Transverse colon (tissue), 4 donors: ENCODE data around the gene ZMIZ1. TPM values are rescaled to one million over a fixed set of nuclear protein-coding genes. Genes with fewer than 3 reads are reported as not detected.

ENCODE experiments used
- DNase-seq: peaks from one replicate; pipeline ENCODE4 v3.0.0-alpha.2; 2019
- H3K27ac ChIP-seq, 4 donors: fragments of 200-600 bp; sonication (generic); 2 replicates each; pipeline ENCODE4 v1.5.1; 2016 to 2018; ENCODE audit warnings: inconsistent platforms in 4 of 4
- H3K27me3 ChIP-seq: fragments of 200-600 bp; sonication (generic); 2 replicates; pipeline ENCODE4 v1.5.1; 2017; ENCODE audit warnings: inconsistent platforms
- H3K36me3 ChIP-seq, 4 donors: fragments of 200-600 bp; sonication (generic); 2 replicates each; pipeline ENCODE4 v1.5.1; 2017 to 2019; ENCODE audit warnings: inconsistent platforms in 4 of 4
- H3K4me1 ChIP-seq, 4 donors: fragments of 200-600 bp; sonication (generic); 2 replicates each; pipeline ENCODE4 v1.5.1; 2017 to 2020; ENCODE audit warnings: inconsistent platforms in 4 of 4
- H3K4me3 ChIP-seq, 4 donors: fragments of 200-600 bp; sonication (generic); 1 replicate in 1 of 4; 2 replicates in 3 of 4; pipeline versions ENCODE4 v1.5.1 to v1.6.1; 2017 to 2019; ENCODE audit warnings: inconsistent platforms in 4 of 4
- H3K9me3 ChIP-seq, 2 donors: fragments of 200-600 bp; sonication (generic); 2 replicates each; pipeline ENCODE4 v1.5.1; 2017 to 2019; ENCODE audit warnings: inconsistent platforms in 2 of 2
- EP300 ChIP-seq: sonication (generic); formaldehyde crosslinking; IDR thresholded peaks from one replicate; pipeline ENCODE4 v1.6.1; 2017; ENCODE audit warnings: antibody characterized with exemption, low read depth
- POLR2A ChIP-seq: fragments of 450-650 bp; IDR thresholded peaks from one replicate; pipeline ENCODE4 v1.6.1; 2016; ENCODE audit warnings: antibody characterized with exemption, mild to moderate bottlenecking, moderate library complexity
- POLR2AphosphoS5 ChIP-seq, 3 donors: sonication (generic); formaldehyde crosslinking; IDR thresholded peaks; one replicate each; pipeline ENCODE4 v1.6.1; 2016; ENCODE audit warnings: antibody characterized with exemption in 3 of 3
- WGBS, 2 donors: methylation state at CpG; one replicate each; pipeline ENCODE4 v1.1.5; 2018; ENCODE audit warnings: low coverage in 1 of 2; 5-methylcytosine and 5-hydroxymethylcytosine counted together
- in situ Hi-C, 4 donors: fragments of 200-750 bp; cut with MboI; loops; one replicate each; pipeline versions ENCODE4 v1.15.0 to v1.15.1; 2017; ENCODE audit warnings: low sequenced_read_pairs in 3 of 4, low pct_ligation_motif_present in 1 of 4, low pct_unique_long_range_greater_than_20kb in 1 of 4
- intact Hi-C: fragments of 100-400 bp; cut with DNase I; formaldehyde crosslinking; loops from one replicate; pipeline ENCODE4 v1.15.1; 2023; ENCODE audit warnings: low total_unique reads
- total RNA-seq, 4 donors: library from RNA; depleted of rRNA; stranded (reverse); fragments of >200 nt; gene quantifications; one replicate each; pipeline ENCODE4 v1.1.0, GENCODE V29; 2016
- TF ChIP-seq, protein P1 (sequence below), 5 experiments: fragments of 200-600 bp in 3 of 5; fragments of 450-650 bp in 2 of 5; sonication (generic) in 3 of 5; IDR thresholded peaks; 1 replicate in 2 of 5; 2 replicates in 3 of 5; pipeline ENCODE4 v1.5.1; 2016 to 2017; ENCODE audit warnings: antibody characterized with exemption in 5 of 5, inconsistent platforms in 3 of 5, mild to moderate bottlenecking in 2 of 5, moderate library complexity in 1 of 5

Gene ZMIZ1
- total RNA-seq, 4 donors from 2014 or later = 32.0 to 108 (median 63.0) TPM

DNA sequence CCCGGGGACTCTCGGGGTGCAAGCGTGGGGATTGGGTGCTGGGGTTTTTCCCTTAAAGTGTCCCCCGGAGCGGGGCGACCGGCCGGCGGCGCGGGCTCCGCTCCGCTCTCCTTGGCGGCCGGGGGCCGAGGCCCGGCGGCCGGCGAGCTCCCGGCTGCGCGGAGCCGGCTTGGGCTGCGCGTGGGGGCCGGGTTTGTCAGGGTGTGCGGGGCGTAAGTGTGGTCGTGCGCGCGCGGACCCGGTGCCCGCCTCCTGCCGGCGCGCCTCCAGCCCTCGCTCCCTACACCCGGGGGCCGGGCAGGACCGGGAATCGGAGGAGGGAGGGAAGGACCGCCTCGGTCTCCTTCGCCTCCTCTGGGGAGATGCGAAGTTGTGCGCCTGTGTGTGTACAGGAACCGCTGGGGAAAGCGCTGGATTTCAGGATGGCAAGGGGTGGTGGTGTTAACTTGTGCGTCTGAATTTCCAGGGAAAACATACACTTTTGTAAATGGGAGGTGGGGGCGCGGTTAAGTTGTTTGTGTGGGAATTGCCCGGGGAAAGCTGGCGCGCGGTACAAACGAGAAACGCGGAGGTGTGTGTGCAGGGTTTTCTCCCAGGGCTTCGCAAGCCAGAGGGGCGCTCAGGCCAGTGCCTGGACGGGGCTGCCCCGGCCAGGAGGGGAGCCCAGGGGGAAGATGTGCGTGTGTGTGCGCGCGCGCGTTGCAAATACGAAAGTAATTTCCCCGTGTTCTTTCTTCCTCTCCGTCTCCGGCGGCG lies 737 bp downstream of the ZMIZ1 start:
- no peaks in the 10 kb centered on the region for H3K9me3 ChIP-seq
- peak overlapping the region; percentile 64 to 97 (median 86) for H3K4me3 ChIP-seq
- TF ChIP-seq POLR2A (peak; percentile 40), EP300 (no peak)
- in situ Hi-C loops (loop anchor here in 1 of 4 donors (10.0 kb wide), 1 partner anchor 125 kb away; no protein-coding TSS in a partner anchor), intact Hi-C loops (loop anchor here (2.0 to 10.0 kb wide), 7 partner anchors 85 to 1025 kb away; no protein-coding TSS in a partner anchor)
- WGBS, 2 donors = 0% methylated on average over 62 of the region's 77 CpGs; no CpG with 5 or more reads in 1 of the 2 donors
- peak; percentile 64 for DNase-seq
- peaks cover 27 to 59% (median 50%) of the 10 kb centered on the region in 4 donors for H3K4me1 ChIP-seq
- no peaks in the 10 kb centered on the region for H3K36me3 ChIP-seq
- H3K27me3 ChIP-seq = no peaks in the 10 kb centered on the region
- H3K27ac ChIP-seq = peak overlapping the region; percentile 96 to 99 (median 98)

DNA sequence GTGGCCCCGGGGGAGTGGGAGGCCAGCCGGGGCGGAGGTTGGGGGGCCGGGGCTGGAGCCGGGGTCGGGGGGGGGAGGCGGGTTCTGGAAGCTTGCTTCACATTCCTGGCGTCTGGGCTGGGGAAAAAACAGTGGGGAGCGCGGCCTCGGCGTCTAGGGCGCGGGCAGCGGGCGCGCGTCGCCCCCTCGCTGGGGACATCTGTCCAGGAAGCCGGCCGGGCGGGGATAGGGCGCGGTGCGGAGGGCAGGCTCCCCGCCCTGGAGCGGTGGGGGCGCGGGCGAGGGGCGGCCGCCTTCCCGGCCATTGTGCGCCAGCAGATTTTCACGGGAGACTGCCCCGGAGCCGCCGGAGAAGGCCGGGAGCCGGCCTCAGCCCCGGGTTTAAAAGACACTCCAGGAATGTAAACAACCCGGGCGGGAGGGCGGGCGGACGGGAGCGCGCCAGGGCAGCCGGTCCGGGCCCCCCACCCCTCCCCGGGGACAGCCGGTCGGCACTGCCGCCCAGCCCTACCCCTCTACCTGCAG lies 1.4 kb downstream of the ZMIZ1 start:
- Histone ChIP-seq H3K27ac (peak overlapping the region; percentile 96 to 99 (median 98)), H3K4me3 (peak overlapping the region; percentile 64 to 97 (median 86)), H3K4me1 (peaks cover 33 to 63% (median 53%) of the 10 kb centered on the region in 4 donors), H3K27me3 (no peaks in the 10 kb centered on the region), H3K9me3 (no peaks in the 10 kb centered on the region), H3K36me3 (no peaks in the 10 kb centered on the region)
- intact Hi-C loops = loop anchor here (10.0 kb wide), 2 partner anchors 85 to 855 kb away; no protein-coding TSS in a partner anchor
- peak; percentile 52 for DNase-seq
- 2% methylated on average over 27 of the region's 55 CpGs; no CpG with 5 or more reads in 1 of the 2 donors for WGBS, 2 donors
- no peak for TF ChIP-seq EP300
- TF ChIP-seq POLR2A = no peak
- TF ChIP-seq POLR2AphosphoS5 (IDR thresholded peaks at IDR 0.05) = peak in 1 of 3 donors; percentile 3
- TF ChIP-seq, protein P1, sequence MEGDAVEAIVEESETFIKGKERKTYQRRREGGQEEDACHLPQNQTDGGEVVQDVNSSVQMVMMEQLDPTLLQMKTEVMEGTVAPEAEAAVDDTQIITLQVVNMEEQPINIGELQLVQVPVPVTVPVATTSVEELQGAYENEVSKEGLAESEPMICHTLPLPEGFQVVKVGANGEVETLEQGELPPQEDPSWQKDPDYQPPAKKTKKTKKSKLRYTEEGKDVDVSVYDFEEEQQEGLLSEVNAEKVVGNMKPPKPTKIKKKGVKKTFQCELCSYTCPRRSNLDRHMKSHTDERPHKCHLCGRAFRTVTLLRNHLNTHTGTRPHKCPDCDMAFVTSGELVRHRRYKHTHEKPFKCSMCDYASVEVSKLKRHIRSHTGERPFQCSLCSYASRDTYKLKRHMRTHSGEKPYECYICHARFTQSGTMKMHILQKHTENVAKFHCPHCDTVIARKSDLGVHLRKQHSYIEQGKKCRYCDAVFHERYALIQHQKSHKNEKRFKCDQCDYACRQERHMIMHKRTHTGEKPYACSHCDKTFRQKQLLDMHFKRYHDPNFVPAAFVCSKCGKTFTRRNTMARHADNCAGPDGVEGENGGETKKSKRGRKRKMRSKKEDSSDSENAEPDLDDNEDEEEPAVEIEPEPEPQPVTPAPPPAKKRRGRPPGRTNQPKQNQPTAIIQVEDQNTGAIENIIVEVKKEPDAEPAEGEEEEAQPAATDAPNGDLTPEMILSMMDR (IDR thresholded peaks at IDR 0.05) = no peak
- in situ Hi-C loops = loop anchor here in 1 of 4 donors (10.0 kb wide), 1 partner anchor 125 kb away; no protein-coding TSS in a partner anchor

DNA sequence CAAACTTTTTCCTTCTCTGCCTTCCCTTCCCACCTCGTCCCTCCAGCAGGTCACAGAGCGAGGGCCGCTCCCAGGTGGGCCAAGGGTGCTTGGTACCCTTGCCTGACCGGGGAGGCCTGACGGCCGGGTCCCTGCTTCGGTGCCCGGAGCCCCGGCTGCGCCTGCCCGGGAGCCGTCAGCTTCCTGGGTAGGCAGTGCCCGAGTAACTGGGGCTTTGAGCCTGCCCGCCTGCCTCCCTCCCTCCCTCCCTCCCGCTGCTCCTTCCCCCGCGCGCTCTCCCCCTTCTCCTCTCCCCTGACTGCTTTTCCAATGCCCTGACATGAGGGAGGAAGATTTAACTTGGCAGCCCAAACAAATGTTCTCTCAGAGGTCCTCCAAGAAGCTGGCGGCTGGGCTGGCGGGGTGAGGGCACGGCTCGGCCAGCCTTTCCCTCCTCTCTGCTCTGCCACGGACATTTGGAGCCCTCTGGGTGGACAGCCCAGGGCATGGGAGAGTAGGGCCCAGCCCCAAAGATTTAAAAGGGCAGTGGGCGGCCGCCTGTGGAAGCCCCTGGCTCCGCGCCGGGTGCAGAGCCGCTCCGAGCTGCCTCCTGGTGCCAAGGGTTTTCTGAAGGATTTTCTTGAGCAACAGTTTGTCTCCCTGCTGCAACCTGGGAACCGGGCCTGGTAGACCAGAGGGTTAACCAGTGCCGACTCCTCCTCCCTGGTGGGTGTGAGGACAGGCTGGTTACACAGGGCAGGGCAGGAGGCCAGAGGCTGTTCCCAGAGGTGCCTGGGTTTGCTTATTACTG lies 2.0 kb downstream of the ZMIZ1 start:
- TF ChIP-seq, protein P1 (IDR thresholded peaks at IDR 0.05) = no peak
- TF ChIP-seq EP300 = no peak
- TF ChIP-seq POLR2AphosphoS5 (IDR thresholded peaks at IDR 0.05) = peak; percentile 77 to 90 (median 89)
- TF ChIP-seq POLR2A = peak; percentile 58
- peak overlapping the region; percentile 64 to 97 (median 86) for H3K4me3 ChIP-seq
- in situ Hi-C loops = loop anchor here in 1 of 4 donors (10.0 kb wide), 1 partner anchor 124 kb away; no protein-coding TSS in a partner anchor
- H3K27me3 ChIP-seq = no peaks in the 10 kb centered on the region
- DNase-seq = peak; percentile 94
- 5% methylated on average over 30 of the region's 32 CpGs; no CpG with 5 or more reads in 1 of the 2 donors for WGBS, 2 donors
- H3K36me3 ChIP-seq = no peaks in the 10 kb centered on the region
- H3K9me3 ChIP-seq = no peaks in the 10 kb centered on the region
- intact Hi-C loops = loop anchor here (10.0 kb wide), 2 partner anchors 84 to 856 kb away; no protein-coding TSS in a partner anchor
- peak overlapping the region; percentile 96 to 99 (median 98) for H3K27ac ChIP-seq
- peaks cover 40 to 70% (median 59%) of the 10 kb centered on the region in 4 donors for H3K4me1 ChIP-seq

DNA sequence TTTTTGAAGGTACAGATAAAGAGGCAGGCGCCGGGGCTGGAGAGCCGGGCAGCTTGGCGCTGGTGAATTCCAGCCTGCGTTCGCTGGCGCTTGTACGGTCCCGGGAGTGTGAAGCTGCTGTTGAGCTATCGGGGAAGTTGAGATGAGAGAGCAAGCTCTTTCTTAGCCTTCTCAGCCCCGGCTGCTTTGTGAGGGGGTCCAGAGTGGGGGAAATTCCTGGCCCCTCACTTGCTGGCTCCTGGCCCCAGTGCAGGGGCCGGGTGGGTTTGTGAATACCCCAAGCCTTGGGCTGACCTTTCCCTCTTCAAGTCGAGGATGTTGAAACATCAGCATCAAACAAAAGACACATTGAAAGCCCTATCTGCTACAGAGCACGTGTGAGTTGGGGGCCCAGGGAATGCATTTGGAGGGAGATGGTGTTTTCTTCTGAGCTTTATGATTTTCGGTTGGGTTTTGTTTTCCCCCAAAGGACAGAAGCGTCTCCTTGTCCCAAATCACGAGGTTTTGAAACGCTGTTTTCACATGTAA lies 2.7 kb downstream of the ZMIZ1 start:
- no peaks in the 10 kb centered on the region for H3K9me3 ChIP-seq
- no peaks in the 10 kb centered on the region for H3K36me3 ChIP-seq
- H3K4me1 ChIP-seq = peaks cover 45 to 76% (median 64%) of the 10 kb centered on the region in 4 donors
- TF ChIP-seq POLR2A = peak; percentile 87
- TF ChIP-seq POLR2AphosphoS5 (IDR thresholded peaks at IDR 0.05) = no peak
- H3K27ac ChIP-seq = peak overlapping the region; percentile 96 to 99 (median 98)
- intact Hi-C loops (loop anchor here (10.0 kb wide), 2 partner anchors 83 to 857 kb away; no protein-coding TSS in a partner anchor), in situ Hi-C loops (loop anchor here in 1 of 4 donors (10.0 kb wide), 1 partner anchor 123 kb away; no protein-coding TSS in a partner anchor)
- H3K4me3 ChIP-seq = peak overlapping the region; percentile 64 to 97 (median 86)
- DNase-seq = no peak
- 20 to 30% methylated on average over 3 to 17 of the region's 18 CpGs for WGBS, 2 donors
- no peaks in the 10 kb centered on the region for H3K27me3 ChIP-seq
